K562 (cell line): Measurements from ENCODE around the gene CLDND2. TPM values are rescaled to one million over a fixed set of nuclear protein-coding genes. Genes with fewer than 3 reads are reported as not detected.

Source experiments
- BACH1 ChIP-seq: fragments of 200-800 bp; sonication (Bioruptor generic); IDR thresholded peaks from 2 replicates; pipeline ENCODE4 v1.6.1; 2016; ENCODE audit warnings: missing genetic modification characterization, missing compliant biosample characterization
- C11orf30 ChIP-seq: fragments of 450-650 bp; IDR thresholded peaks from 2 replicates; pipeline ENCODE4 v1.6.1; 2016; ENCODE audit warnings: low read depth, mild to moderate bottlenecking
- CBX1 ChIP-seq: sonication (generic); IDR thresholded peaks from 2 replicates; pipeline ENCODE4 v1.6.1; 2016; ENCODE audit warnings: antibody characterized with exemption, low read depth, mild to moderate bottlenecking
- CCAR2 ChIP-seq: fragments of 200-400 bp; formaldehyde crosslinking; IDR thresholded peaks from 2 replicates; pipeline ENCODE4 v1.6.1; 2017; ENCODE audit warnings: mild to moderate bottlenecking, low read depth, low read length
- COPS2 ChIP-seq: fragments of 450-650 bp; conservative IDR thresholded peaks from 2 replicates; pipeline ENCODE4 v1.6.1; 2016; ENCODE audit warnings: mild to moderate bottlenecking, moderate library complexity
- GTF2E2 ChIP-seq: fragments of 200-800 bp; sonication (Bioruptor generic); IDR thresholded peaks from 2 replicates; pipeline ENCODE4 v1.6.1; 2016; ENCODE audit warnings: missing genetic modification characterization, missing compliant biosample characterization
- JUND ChIP-seq, 2 experiments: IDR thresholded peaks; 2 replicates in 1 of 2; 3 replicates in 1 of 2; pipeline ENCODE4 v1.6.1; 2011; ENCODE audit warnings: borderline replicate concordance in 2 of 2, low read depth in 2 of 2, low read length in 2 of 2, improper control_type of control experiment in 1 of 2, missing biosample characterization in 1 of 2, missing genetic modification characterization in 1 of 2, missing genetic modification reagents in 1 of 2
- KAT7 ChIP-seq: sonication (generic); formaldehyde crosslinking; IDR thresholded peaks from 2 replicates; pipeline ENCODE4 v1.8.0; 2022; ENCODE audit warnings: missing genetic modification reagents, mild to moderate bottlenecking, borderline replicate concordance
- KHSRP ChIP-seq: fragments of 450-650 bp; IDR thresholded peaks from 2 replicates; pipeline ENCODE4 v1.6.1; 2017
- MAZ ChIP-seq, 2 experiments: fragments of 450-650 bp in 1 of 2; sonication (generic) in 1 of 2; formaldehyde crosslinking; IDR thresholded peaks in 1 of 2; conservative IDR thresholded peaks in 1 of 2; 2 replicates each; pipeline versions ENCODE4 v1.4.0 to v1.5.0; 2020; ENCODE audit warnings: mild to moderate bottlenecking in 1 of 2, missing genetic modification reagents in 1 of 2
- MEIS2 ChIP-seq: fragments of 450-650 bp; IDR thresholded peaks from 2 replicates; pipeline ENCODE4 v1.6.1; 2014; ENCODE audit warnings: mild to moderate bottlenecking; ENCODE audit not compliant: partially characterized antibody
- NELFE ChIP-seq: IDR thresholded peaks from 2 replicates; pipeline ENCODE4 v1.6.1; 2011; ENCODE audit warnings: mild to moderate bottlenecking; ENCODE audit not compliant: insufficient read depth, insufficient read length
- POLR2B ChIP-seq: fragments of 450-650 bp; IDR thresholded peaks from 2 replicates; pipeline ENCODE4 v1.6.1; 2018; ENCODE audit warnings: low read depth; ENCODE audit not compliant: partially characterized antibody
- POLR2G ChIP-seq: fragments of 200-400 bp; formaldehyde crosslinking; IDR thresholded peaks from 2 replicates; pipeline ENCODE4 v1.6.1; 2017; ENCODE audit warnings: low read depth, mild to moderate bottlenecking, antibody characterized with exemption, low read length, moderate library complexity
- RNF2 ChIP-seq: sonication (generic); IDR thresholded peaks from 2 replicates; pipeline ENCODE4 v1.6.1; 2016
- SAFB ChIP-seq: fragments of 200-400 bp; formaldehyde crosslinking; IDR thresholded peaks from 2 replicates; pipeline ENCODE4 v1.6.1; 2017; ENCODE audit warnings: low read depth, low read length, borderline replicate concordance
- SIN3B ChIP-seq: fragments of 450-650 bp; IDR thresholded peaks from 2 replicates; pipeline ENCODE4 v1.6.1; 2017; ENCODE audit warnings: low read depth, mild to moderate bottlenecking, moderate library complexity
- SMAD4 ChIP-seq: fragments of 250-450 bp; sonication (Bioruptor Pico); conservative IDR thresholded peaks from 2 replicates; pipeline ENCODE4 v1.8.0; 2021; ENCODE audit warnings: inconsistent platforms, mild to moderate bottlenecking, moderate library complexity
- ZNF3 ChIP-seq: fragments of 250-450 bp; sonication (Bioruptor Pico); IDR thresholded peaks from 2 replicates; pipeline ENCODE4 v1.5.0; 2021; ENCODE audit warnings: mild to moderate bottlenecking, moderate library complexity
- ZNF347 ChIP-seq: fragments of 450-650 bp; formaldehyde crosslinking; IDR thresholded peaks from 2 replicates; pipeline ENCODE4 v1.4.0; 2020; ENCODE audit warnings: low read depth, mild to moderate bottlenecking, moderate library complexity
- ZNF830 ChIP-seq: fragments of 250-450 bp; sonication (Bioruptor Pico); IDR thresholded peaks from 2 replicates; pipeline ENCODE4 v1.5.0; 2021; ENCODE audit warnings: mild to moderate bottlenecking
- polyA plus RNA-seq, 8 experiments: library from polyadenylated mRNA; depleted of rRNA in 4 of 8; stranded (reverse) in 5 of 8; unstranded in 3 of 8; fragments of >200 nt; fragmentation: Nextera tagmentation in 2 of 8; fragmentation: Illumina TruSeq in 1 of 8; extraction: Ambion mirVana in 2 of 8; extraction: Trizol in 1 of 8; gene quantifications; 2 replicates each; pipeline versions ENCODE4 v1.2.1 to v1.2.3, GENCODE V29; 2011 to 2014; ENCODE audit warnings: inconsistent platforms in 1 of 8, missing spikeins in 1 of 8
- total RNA-seq, 7 experiments: library from RNA; depleted of rRNA in 6 of 7; stranded (reverse); fragments of >200 nt in 6 of 7; fragmentation: Illumina TruSeq in 2 of 7; extraction: Trizol in 2 of 7; gene quantifications; 2 replicates each; pipeline versions ENCODE4 v1.2.1 to v1.2.3, GENCODE V29; 2011 to 2021; ENCODE audit warnings: low replicate concordance in 1 of 7
- TF ChIP-seq, protein P1 (sequence below), 2 experiments: IDR thresholded peaks; 2 replicates each; pipeline ENCODE4 v1.6.1; 2012; ENCODE audit warnings: improper control_type of control experiment in 2 of 2, low read depth in 2 of 2, low read length in 2 of 2, borderline replicate concordance in 1 of 2
- TF ChIP-seq, protein P2 (sequence below): fragments of 200-800 bp; sonication (Bioruptor generic); IDR thresholded peaks from 2 replicates; pipeline ENCODE4 v1.6.1; 2017; ENCODE audit warnings: missing genetic modification characterization, missing compliant biosample characterization
- TF ChIP-seq, protein P3 (sequence below): fragments of 450-650 bp; IDR thresholded peaks from 2 replicates; pipeline ENCODE4 v1.6.1; 2016

Gene CLDND2
- total and polyA plus RNA-seq, 9 of the 15 experiments (the other 6 are each of a cell fraction or from before 2014, with no cell fraction given) = 0.45 to 4.0 (median 1.2) TPM; not detected in 3

DNA sequence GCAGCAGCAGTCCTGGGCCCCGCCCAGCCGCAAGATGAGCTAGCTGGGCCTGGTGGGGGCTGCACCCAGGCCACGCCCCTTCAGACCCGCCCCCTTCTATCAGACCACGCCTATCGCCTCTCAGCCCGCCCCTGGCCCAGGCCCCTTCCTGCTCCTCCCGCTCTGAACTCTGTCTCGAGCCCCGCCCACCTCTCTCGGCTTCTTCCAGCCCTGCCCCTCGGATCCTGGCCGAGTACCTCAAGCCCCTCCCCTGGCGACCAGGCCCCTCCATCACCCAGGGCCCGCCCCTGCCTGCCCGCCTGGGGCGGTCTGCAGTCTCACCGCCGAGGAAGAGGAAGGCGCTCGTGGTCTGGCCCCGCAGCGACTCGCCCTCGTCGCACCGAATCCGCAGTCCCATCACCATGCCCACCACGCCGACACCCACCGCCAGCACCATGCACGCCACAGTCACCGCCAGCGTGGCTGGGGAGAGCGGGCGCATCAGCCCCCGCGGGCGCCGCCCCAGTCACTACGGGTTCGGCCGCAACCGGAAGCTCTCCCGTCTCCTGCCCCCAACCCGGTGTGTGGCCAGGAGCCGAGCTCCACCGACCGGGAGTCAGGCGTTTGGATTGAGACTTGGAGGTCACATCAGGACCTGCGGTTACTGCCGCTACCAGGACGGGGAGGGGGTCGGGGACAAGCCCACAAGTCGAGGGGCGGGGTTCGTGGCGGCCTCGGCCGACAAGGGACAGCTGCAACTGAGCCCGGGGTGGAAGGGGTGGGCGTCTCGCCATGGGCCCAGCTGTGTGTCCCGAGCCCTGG, 1.0 kb downstream of the CLDND2 start (continued):
- no peak for TF ChIP-seq BACH1 (tag)
- TF ChIP-seq COPS2 = no peak
- no peak for TF ChIP-seq KHSRP
- TF ChIP-seq CCAR2 = no peak
- peak; percentile 89; a peak in 3 of 4 replicates for TF ChIP-seq MAZ (CRISPR knock-in tag; conservative IDR thresholded peaks at IDR 0.05 in 1 of 2, IDR thresholded peaks at IDR 0.05 in 1 of 2)
- TF ChIP-seq, protein P1, sequence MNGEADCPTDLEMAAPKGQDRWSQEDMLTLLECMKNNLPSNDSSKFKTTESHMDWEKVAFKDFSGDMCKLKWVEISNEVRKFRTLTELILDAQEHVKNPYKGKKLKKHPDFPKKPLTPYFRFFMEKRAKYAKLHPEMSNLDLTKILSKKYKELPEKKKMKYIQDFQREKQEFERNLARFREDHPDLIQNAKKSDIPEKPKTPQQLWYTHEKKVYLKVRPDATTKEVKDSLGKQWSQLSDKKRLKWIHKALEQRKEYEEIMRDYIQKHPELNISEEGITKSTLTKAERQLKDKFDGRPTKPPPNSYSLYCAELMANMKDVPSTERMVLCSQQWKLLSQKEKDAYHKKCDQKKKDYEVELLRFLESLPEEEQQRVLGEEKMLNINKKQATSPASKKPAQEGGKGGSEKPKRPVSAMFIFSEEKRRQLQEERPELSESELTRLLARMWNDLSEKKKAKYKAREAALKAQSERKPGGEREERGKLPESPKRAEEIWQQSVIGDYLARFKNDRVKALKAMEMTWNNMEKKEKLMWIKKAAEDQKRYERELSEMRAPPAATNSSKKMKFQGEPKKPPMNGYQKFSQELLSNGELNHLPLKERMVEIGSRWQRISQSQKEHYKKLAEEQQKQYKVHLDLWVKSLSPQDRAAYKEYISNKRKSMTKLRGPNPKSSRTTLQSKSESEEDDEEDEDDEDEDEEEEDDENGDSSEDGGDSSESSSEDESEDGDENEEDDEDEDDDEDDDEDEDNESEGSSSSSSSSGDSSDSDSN (IDR thresholded peaks at IDR 0.05; ENCODE audit: borderline replicate concordance in 1 of 2, low read depth in 2 of 2, low read length in 2 of 2) = peak in 1 of 2 experiments; percentile 60; a peak in 1 of 4 replicates
- peak; percentile 19; the same call in 1 of the 2 replicates for TF ChIP-seq JUND (IDR thresholded peaks at IDR 0.05; ENCODE audit: borderline replicate concordance, low read depth, low read length)
- peak; percentile 24; the same call in 1 of the 3 replicates for TF ChIP-seq JUND (tag; IDR thresholded peaks at IDR 0.05; ENCODE audit: borderline replicate concordance, low read depth, low read length)
- no peak for TF ChIP-seq C11orf30
- TF ChIP-seq GTF2E2 = no peak; the same call in 1 of the 2 replicates
- TF ChIP-seq ZNF347 (CRISPR knock-in tag) = no peak
- TF ChIP-seq SAFB = 0 out of 2 replicates have a peak, but pooled peaks have one; percentile 38
- TF ChIP-seq, protein P2, sequence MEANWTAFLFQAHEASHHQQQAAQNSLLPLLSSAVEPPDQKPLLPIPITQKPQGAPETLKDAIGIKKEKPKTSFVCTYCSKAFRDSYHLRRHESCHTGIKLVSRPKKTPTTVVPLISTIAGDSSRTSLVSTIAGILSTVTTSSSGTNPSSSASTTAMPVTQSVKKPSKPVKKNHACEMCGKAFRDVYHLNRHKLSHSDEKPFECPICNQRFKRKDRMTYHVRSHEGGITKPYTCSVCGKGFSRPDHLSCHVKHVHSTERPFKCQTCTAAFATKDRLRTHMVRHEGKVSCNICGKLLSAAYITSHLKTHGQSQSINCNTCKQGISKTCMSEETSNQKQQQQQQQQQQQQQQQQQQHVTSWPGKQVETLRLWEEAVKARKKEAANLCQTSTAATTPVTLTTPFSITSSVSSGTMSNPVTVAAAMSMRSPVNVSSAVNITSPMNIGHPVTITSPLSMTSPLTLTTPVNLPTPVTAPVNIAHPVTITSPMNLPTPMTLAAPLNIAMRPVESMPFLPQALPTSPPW (CRISPR knock-in tag) = peak; percentile 87
- no peak for TF ChIP-seq NELFE
- TF ChIP-seq POLR2B = peak; percentile 68
- TF ChIP-seq CBX1 = peak; percentile 83; the same call in 1 of the 2 replicates
- TF ChIP-seq, protein P3, sequence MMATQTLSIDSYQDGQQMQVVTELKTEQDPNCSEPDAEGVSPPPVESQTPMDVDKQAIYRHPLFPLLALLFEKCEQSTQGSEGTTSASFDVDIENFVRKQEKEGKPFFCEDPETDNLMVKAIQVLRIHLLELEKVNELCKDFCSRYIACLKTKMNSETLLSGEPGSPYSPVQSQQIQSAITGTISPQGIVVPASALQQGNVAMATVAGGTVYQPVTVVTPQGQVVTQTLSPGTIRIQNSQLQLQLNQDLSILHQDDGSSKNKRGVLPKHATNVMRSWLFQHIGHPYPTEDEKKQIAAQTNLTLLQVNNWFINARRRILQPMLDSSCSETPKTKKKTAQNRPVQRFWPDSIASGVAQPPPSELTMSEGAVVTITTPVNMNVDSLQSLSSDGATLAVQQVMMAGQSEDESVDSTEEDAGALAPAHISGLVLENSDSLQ = peak; percentile 85
- peak; percentile 15 for TF ChIP-seq MEIS2
- TF ChIP-seq ZNF830 (CRISPR knock-in tag) = no peak
- TF ChIP-seq RNF2 = peak; percentile 58; the same call in 1 of the 2 replicates
- no peak for TF ChIP-seq ZNF3 (CRISPR knock-in tag)
- no peak; the same call in none of the 2 replicates for TF ChIP-seq KAT7
- TF ChIP-seq SIN3B = peak; percentile 51; the same call in 1 of the 2 replicates
- peak; percentile 92 for TF ChIP-seq SMAD4 (CRISPR knock-in tag)
- TF ChIP-seq POLR2G = peak; percentile 88
